ENCODE measurements around the gene PPP6R3.

The PPP6R3 gene

DNA sequence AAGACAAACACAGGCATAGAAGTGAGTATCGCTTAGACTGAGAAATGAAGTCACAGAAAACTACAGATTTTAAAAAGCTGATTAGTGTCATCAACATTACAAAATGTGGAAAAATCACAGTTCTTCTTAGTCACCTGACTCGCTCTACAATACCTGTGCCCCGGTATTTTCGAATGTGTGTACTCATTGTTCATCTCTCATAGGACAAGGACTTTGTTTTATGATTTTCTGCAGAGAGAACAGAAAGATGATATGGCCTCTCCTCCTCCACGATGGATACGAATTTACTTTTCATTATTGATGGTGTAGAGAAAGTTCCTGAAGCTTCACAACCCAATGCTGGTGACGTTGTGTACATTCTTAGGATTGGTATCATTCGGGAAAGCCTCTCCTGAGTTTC, 194.4 kb downstream of the PPP6R3 start:
- DNase-seq = no peak

DNA sequence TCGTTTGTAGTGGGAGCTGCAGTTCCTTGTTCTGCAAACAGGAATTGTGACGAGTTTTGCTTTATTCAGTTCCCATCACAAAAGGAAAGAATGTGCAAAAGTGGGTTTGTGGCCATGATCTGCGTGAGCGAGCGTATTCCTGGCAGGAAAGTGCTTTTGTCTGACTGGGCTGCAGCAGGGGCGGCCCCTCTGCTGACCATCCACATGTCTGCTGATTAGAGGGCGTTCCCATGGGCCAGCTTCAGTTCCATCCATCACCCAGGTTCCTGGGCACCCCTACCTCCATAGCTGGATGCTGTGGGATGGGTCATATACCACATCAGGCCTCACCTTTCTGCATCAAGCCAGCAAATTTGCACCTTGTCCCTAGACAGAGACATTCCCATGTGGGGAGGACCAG, 194.9 kb downstream of the PPP6R3 start:
- DNase-seq = peak; percentile 43

DNA sequence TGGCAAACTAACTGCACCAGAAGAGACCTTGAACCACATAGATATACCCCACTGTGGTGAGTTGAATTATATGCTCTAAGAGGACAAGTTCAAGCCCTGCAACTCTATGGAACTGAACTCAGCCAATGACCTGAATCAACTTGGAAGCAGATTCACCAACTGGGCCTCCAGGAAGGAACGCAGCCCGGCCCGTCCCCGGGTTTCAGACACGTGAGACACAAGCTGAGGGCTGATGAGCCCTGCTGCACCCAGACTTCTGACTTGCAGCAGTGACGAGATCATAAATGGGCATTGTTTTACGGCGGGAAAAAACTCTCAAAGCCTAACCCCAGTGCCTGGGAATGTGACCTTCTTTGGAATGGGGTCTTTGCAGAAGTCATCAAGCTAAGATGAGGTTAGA, 195.3 kb downstream of the PPP6R3 start:
- DNase-seq = peak; percentile 57

DNA sequence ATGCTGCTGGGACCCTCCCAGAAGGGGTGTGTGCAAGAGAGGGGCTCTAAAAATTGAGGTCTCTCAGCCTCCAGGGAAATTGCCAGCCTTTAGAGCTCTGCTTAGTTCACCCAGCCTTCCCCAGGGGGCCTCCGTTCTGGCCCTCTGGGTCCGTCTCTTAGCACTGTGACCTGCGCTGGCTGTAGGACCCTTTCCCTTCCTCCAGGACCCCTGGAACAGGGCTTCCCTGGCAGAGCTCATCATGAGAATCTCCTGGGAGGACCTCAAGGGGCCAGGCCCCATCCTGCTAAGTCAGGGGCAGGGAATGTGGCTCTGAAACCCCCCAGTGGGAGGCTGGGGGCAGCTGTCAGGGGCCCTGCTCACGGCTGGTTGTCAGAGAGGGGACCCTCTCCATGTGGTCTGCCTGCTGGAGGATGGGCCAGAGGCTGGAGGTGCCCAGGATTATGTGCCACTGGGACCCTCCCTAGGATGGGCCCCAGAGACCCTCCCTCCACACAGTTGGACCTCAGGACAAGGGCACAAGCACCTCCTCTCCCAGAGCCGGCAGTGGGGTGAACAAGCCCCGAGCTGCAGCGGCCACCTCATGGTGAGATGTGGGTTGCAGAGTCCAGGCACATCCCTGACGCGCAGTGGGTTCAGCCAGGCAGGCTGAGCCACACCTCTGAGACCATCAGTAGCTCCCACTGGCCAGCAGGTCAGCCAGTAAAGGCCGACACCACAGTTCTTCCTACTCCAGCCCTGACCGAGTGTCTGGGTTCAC, 196.6 kb downstream of the PPP6R3 start:
- DNase-seq = peak; percentile 41

DNA sequence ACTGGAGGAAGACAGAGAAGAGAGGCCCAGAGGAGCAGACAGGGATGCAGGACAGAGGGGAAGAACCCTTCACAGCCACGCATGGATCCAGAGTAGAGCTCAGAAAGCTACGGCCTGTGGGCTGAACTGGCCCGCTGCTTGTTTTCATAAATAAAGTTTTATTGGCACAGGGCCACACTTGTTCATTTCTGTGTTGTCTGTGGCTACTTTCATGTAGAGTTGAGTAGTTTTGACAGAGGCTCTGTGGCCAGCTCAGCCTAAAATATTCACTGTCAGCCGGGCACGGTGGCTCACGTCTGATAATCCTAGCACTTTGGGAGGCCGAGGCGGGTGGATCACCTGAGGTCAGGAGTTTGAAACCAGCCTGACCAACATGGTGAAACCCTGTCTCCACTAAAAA, 197.5 kb downstream of the PPP6R3 start:
- DNase-seq = no peak

DNA sequence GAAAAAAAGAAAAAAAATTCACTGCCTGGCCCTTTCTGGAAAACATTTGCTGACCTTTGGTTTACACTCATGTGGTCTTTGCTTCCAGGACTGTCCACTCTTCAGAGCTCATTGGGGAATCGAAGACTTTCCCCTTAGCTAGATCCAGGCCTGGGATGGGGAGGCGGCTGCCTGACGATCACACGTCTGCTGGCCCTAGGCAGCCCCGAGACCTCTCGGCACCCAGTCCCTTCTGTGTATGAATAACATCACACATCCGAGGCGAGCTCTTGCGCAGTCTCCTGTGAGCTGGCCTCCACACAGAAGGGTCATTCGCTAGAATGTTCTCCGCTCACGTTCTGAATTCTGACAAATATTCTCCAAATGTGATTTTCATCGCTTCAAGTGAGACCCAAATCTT, 198.1 kb downstream of the PPP6R3 start:
- DNase-seq = no peak

DNA sequence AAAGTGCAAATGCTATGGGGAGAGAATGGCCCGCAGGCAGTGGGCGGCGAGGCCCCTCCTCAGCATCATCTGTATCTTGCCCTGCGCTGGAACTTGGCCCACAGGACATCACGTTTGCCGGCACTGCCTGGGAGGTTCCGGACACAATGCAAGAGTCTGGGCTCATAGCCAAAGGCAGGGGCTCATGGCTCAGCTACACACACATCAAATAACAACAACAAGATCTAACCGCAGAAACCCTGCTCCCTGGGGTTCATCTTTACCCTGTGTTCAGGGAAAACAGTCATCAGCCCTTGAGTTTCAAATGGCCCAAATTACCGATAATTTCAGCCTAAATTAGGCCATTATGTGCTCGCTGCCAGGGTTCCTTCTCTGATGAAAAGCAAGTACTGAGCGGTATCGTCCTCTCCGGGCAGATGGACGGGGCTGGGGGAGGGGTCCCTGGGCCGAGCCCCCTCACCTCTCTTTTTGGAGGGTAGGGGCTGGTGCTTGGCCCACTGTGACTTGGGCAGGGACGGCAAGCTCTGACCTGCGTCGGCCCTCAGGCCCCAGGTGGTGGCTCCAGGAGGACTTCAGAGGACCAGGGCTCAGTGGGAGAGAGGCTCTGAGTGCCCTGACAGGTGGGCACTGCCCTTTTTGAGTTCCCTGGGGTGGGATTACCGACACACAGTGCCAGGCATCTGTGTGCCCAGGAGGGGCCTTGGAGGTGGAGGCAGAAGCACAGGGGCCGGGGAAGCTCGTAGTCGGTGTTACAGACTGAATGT, 198.8 kb downstream of the PPP6R3 start:
- DNase-seq = peak; percentile 52

DNA sequence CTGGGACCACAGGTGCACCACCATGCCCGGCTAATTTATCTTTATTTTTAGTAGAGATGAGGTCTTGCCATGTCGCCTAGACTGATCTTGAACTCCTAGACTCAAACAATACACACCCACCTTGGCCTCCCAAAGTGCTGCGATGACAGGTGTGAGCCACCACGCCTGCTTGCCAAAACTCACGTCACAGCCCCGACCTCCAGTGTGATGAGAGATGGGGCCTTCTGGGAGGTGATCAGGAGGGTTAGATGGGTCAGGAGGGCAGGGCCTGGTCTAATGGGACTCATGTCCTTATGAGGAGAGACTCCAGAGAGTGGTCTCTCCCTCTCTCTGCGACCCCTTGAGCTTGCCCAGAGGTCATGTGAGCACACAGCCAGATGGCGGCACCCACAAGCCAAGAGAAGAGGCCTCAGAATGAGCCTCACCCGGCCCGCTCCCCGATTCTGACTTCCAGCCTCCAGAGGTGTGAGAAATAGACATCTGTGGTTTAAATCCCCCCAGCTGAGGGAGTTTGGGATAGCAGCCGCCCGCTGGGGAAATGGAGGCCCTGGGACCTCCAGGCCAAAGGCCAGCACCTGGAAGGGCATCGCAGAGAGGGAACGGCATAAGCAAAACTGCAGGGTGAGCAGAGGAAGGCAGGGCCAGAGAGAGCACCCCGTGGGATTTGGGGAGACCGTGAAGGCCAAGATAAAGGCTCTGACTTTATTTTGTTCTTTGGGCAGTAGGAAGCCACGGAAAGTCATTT, 199.7 kb downstream of the PPP6R3 start:
- no peak for DNase-seq

DNA sequence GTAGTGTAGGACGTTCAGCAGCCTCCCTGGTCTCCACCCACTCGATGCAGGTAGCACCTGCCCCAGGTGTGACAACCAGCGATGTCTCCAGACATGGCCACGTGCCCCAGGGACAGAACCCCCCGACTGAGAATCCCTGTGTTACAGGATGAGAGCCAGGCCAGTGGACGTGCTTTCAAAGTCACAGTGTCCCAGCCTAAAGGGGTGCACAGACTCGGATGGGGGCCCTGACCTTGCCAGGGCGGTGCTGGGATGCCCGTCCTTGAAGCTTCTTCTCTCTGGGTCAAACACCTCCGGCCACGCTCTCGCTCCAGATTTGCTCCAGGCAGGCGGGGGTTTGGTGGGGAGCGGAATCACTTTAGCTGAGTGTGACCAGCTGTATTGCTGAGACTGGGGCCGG, 200.5 kb downstream of the PPP6R3 start:
- peak; percentile 50 for DNase-seq

DNA sequence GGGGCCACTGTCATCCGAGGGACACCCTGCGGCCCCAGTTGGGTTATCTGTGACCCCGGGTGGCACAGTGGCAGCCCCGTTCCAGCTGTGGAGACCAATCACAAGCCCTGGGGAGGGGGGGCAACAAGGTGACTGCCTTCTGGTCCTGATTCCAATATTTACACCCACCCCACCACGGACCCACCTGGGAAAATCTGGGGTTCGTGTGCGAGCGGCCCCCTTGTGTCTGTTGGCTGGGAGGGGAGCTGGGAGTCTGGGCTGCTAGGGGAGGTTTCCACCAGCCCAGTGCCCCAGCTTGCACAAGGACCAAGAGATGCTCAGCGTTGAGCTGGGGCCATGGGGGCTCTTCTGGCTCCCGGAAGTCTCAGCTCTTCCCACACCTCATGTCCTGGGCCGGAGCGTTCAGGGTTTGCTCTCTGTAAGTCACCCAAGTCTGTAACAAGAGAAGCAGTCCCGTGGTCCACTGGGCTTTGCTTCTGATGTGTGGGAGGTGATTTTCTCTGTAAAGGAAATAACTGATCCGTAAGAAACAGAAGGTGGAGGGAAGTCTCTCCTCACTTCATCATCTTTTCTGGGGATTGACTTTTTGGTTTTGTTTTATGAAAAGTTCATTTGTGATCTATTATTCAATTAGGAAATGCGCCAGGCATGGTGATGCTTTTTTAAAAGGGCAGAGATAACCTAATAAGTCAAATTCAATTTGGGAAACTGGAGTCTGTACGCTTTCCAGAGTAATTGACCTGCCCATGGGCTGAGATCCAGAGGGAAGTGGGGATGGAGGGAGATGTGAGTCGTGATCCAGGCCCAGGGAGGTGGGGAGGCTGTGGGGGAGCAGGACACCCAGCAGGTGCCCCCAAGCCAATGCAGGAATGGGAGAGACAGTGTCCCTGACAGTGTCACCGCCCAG, 201.4 kb downstream of the PPP6R3 start:
- no peak for DNase-seq

DNA sequence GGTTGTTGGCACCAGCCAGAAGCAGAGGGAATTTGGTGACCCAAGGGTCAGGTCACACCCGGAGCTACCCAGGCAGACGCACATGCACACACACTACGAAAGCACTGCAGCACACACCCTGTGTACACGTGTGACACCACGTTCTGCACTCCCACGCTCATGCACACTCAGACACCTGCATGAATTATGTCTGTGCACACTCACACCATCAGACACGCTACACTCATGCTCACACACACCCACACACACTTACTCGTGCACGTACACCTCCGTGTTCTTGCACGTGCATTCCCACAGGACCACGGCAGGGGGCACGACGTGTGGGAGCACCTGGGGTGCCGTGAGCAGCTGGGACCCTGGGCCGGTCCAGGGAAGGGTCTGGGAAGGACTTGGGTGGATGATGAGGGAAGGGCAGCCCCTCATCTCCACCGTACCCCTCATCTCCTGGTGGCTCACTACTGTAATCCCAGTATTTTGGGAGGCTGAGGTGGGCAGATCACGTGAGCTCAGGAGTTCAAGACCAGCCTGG, 203.0 kb downstream of the PPP6R3 start:
- no peak for DNase-seq

DNA sequence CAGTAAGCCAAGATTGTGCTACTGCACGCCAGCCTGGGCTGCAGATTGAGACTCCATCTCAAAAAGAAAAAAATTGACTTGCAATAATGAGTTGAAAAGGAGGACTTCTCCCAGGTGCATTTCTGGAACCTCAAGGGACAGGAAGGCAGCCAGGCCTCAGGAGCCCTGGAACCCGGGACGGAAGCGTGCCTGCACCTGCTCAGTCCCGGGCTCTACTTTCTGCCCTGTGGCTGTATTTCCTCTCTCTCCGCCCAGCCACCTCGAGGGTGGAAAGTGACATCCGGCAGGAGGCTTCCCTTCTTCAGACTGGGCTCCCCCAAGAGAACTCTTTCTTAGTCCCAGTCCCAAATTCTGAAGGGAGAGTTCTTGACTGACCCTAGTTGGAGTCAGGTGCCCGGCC, 203.6 kb downstream of the PPP6R3 start:
- no peak for DNase-seq

DNA sequence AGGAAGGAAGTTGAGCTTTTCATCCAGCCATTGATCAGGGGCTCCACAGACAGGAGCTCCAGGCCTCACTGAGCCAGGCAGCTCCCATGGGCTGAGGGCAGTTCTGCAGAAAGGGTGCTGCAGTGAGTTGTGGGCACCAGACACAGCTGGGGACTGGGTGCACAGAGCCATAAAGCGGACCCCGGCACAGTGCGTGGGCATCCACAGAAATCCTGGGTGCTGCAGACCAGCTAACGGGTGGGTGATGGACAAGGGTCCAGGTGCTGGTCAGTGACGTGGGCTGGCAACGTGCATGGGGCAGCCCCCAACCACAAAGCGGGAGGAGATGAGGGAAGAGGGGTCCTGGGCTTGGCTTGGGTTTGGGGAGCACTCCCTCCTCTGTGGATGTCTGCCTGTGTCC, 204.4 kb downstream of the PPP6R3 start:
- DNase-seq = no peak
